MM.1S (cell line): Measurements from ENCODE around the gene BRD1.

Experiments used
- DNase-seq: peaks from one replicate; pipeline ENCODE4 v3.0.0-alpha.2; 2015
- H2AFZ ChIP-seq: fragments of 300-600 bp; sonication (generic); 2 replicates; pipeline ENCODE4 v1.6.0; 2016; ENCODE audit warnings: antibody characterized with exemption, low read length
- H3F3A ChIP-seq: fragments of 300-600 bp; sonication (generic); 2 replicates; pipeline ENCODE4 v1.6.1; 2016; ENCODE audit warnings: mild to moderate bottlenecking, antibody characterized with exemption, low read length, moderate library complexity, mixed read lengths; ENCODE audit not compliant: insufficient read depth
- H3K27ac ChIP-seq: fragments of 300-600 bp; sonication (generic); 2 replicates; pipeline ENCODE4 v1.5.1; 2016; ENCODE audit warnings: mild to moderate bottlenecking, low read length
- H3K27me3 ChIP-seq: fragments of 300-600 bp; sonication (generic); replicated peaks from 2 replicates; pipeline ENCODE4 v1.6.0; 2016; ENCODE audit warnings: low read length; ENCODE audit not compliant: insufficient read depth
- H3K36me3 ChIP-seq: fragments of 300-600 bp; sonication (generic); replicated peaks from 2 replicates; pipeline ENCODE4 v1.6.1; 2016; ENCODE audit warnings: mild to moderate bottlenecking, low read length, mixed read lengths; ENCODE audit not compliant: insufficient read depth
- H3K4me1 ChIP-seq: fragments of 300-600 bp; sonication (generic); 2 replicates; pipeline ENCODE4 v1.6.1; 2016; ENCODE audit warnings: low read length, mixed read lengths
- H3K4me2 ChIP-seq: fragments of 300-600 bp; sonication (generic); 2 replicates; pipeline ENCODE4 v1.6.0; 2016; ENCODE audit warnings: low read depth, low read length
- H3K4me3 ChIP-seq: fragments of 300-600 bp; sonication (generic); 2 replicates; pipeline ENCODE4 v1.5.1; 2016; ENCODE audit warnings: low read length, mixed read lengths
- H3K79me2 ChIP-seq: fragments of 300-600 bp; sonication (generic); 2 replicates; pipeline ENCODE4 v1.6.1; 2016; ENCODE audit warnings: mixed run types, low read length, mixed read lengths
- H3K9ac ChIP-seq: fragments of 300-600 bp; sonication (generic); 2 replicates; pipeline ENCODE4 v1.6.1; 2016; ENCODE audit warnings: low read length, mixed read lengths
- H3K9me2 ChIP-seq: fragments of 300-600 bp; sonication (generic); replicated peaks from 2 replicates; pipeline ENCODE4 v1.6.1; 2016; ENCODE audit warnings: mild to moderate bottlenecking, low read length, mixed read lengths; ENCODE audit not compliant: insufficient read depth
- H3K9me3 ChIP-seq: fragments of 300-600 bp; sonication (generic); replicated peaks from 2 replicates; pipeline ENCODE4 v1.6.1; 2016; ENCODE audit warnings: mild to moderate bottlenecking, low read length, mixed read lengths; ENCODE audit not compliant: insufficient read depth
- H4K20me1 ChIP-seq: fragments of 300-600 bp; sonication (generic); 2 replicates; pipeline ENCODE4 v1.6.1; 2016; ENCODE audit warnings: mild to moderate bottlenecking, low read length, moderate library complexity, mixed read lengths; ENCODE audit not compliant: insufficient read depth
- CTCF ChIP-seq: fragments of 300-600 bp; sonication (generic); IDR thresholded peaks from 2 replicates; pipeline ENCODE4 v1.5.1; 2016; ENCODE audit warnings: antibody characterized with exemption, low read length, mixed read lengths
- EZH2 ChIP-seq: fragments of 300-600 bp; sonication (generic); optimal IDR thresholded peaks from 2 replicates; pipeline ENCODE3; 2017; ENCODE audit warnings: low read depth, mild to moderate bottlenecking, antibody characterized with exemption, low read length, mixed read lengths
- EZH2phosphoT487 ChIP-seq: fragments of 300-600 bp; sonication (generic); IDR thresholded peaks from 2 replicates; pipeline ENCODE4 v1.6.1; 2018; ENCODE audit warnings: antibody characterized with exemption, low read length

The BRD1 gene

GRCh38 chr22:49776891-49777290 is 50.8 kb downstream of the BRD1 start:
- Histone ChIP-seq H3K4me2 (no peak overlapping the region), H3K9me2 (no peaks in the 10 kb centered on the region), H3K27me3 (no peaks in the 10 kb centered on the region), H3K79me2 (peaks cover 48% of the 10 kb centered on the region), H4K20me1 (no peaks in the 10 kb centered on the region), H3K4me3 (no peak overlapping the region), H3K36me3 (no peaks in the 10 kb centered on the region; the same call in 1 of the 2 replicates), H3K9me3 (no peaks in the 10 kb centered on the region), H3K9ac (no peak overlapping the region), H3K27ac (no peak overlapping the region), H3F3A (peaks cover 3% of the 10 kb centered on the region; the same call in 1 of the 2 replicates), H2AFZ (no peak overlapping the region), H3K4me1 (no peaks in the 10 kb centered on the region)
- no peak for DNase-seq
- no peak for TF ChIP-seq EZH2phosphoT487
- TF ChIP-seq EZH2: no peak
- TF ChIP-seq CTCF: no peak

GRCh38 chr22:49775867-49776511 is 51.7 kb downstream of the BRD1 start:
- Histone ChIP-seq H3K4me1 (no peaks in the 10 kb centered on the region), H3K9ac (no peak overlapping the region), H3K79me2 (peaks cover 39% of the 10 kb centered on the region), H4K20me1 (no peaks in the 10 kb centered on the region), H3K4me3 (no peak overlapping the region), H2AFZ (no peak overlapping the region), H3K27ac (no peak overlapping the region), H3K27me3 (no peaks in the 10 kb centered on the region), H3F3A (peaks cover 3% of the 10 kb centered on the region; the same call in 1 of the 2 replicates), H3K4me2 (no peak overlapping the region), H3K9me2 (no peaks in the 10 kb centered on the region), H3K36me3 (no peaks in the 10 kb centered on the region; the same call in 1 of the 2 replicates), H3K9me3 (no peaks in the 10 kb centered on the region)
- no peak for DNase-seq
- TF ChIP-seq EZH2: no peak
- no peak for TF ChIP-seq EZH2phosphoT487
- TF ChIP-seq CTCF: no peak

GRCh38 chr22:49775191-49775866 is 52.3 kb downstream of the BRD1 start:
- H3K4me2 ChIP-seq: no peak overlapping the region
- TF ChIP-seq EZH2phosphoT487: no peak
- TF ChIP-seq CTCF: no peak
- TF ChIP-seq EZH2: no peak
- peaks cover 32% of the 10 kb centered on the region for H3K79me2 ChIP-seq
- H3K9me3 ChIP-seq: no peaks in the 10 kb centered on the region
- H2AFZ ChIP-seq: no peak overlapping the region
- no peaks in the 10 kb centered on the region; the same call in 1 of the 2 replicates for H3K36me3 ChIP-seq
- no peak for DNase-seq
- H3K27me3 ChIP-seq: no peaks in the 10 kb centered on the region
- H3K27ac ChIP-seq: no peak overlapping the region
- no peaks in the 10 kb centered on the region for H3K9me2 ChIP-seq
- H3F3A ChIP-seq: peaks cover 3% of the 10 kb centered on the region; the same call in 1 of the 2 replicates
- no peak overlapping the region for H3K4me3 ChIP-seq
- H3K4me1 ChIP-seq: no peaks in the 10 kb centered on the region
- H3K9ac ChIP-seq: no peak overlapping the region
- H4K20me1 ChIP-seq: no peaks in the 10 kb centered on the region
